GM19023 (cell line): ENCODE data around the gene ABTB2.

Source experiments
- ATAC-seq: cut with Tn5 transposase; IDR thresholded peaks from one replicate; pipeline ENCODE4 v1.9.1; 2021; ENCODE audit warnings: mild to moderate bottlenecking, moderate library complexity; ENCODE audit not compliant: unreplicated experiment

ABTB2 gene

DNA sequence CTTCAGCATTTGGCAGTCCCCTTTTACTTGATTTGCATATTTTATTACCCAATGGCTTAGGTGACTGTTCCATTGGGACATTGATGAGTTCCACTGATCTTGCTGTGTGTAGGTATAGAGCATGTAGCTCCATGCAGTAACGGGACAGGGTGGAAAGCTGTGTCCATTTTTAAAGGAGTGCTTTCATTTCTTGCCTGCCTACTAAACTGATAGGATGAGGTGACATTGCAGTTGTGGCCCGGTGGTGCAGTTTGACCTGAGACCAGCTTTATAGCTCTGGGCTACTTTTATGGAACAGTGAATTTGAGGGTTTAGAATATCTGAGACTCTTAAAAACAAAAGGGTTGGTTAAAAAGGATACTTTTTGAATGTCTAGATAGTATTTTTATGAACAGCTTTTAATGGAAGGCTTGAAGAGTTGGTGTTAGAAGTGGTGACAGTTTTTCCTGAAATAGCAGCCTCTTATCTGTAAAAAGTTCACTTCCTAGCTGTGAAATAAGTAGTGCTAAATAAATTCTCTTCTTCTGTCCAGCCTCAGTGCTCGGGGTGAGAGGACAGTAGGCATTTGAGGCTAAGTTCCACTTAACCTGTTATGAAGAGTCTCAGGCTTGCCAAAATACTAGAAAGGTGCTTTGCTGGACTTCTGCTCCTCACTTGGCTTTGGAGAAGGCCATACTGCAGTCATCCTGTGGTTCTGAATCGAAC is 225.4 kb downstream of the ABTB2 start:
- no peak for ATAC-seq

GRCh38 chr11:34128824-34129223 is 229.0 kb downstream of the ABTB2 start:
- no peak for ATAC-seq

GRCh38 chr11:34126959-34127848 is 230.6 kb downstream of the ABTB2 start:
- no peak for ATAC-seq

- ATAC-seq, result no peak
Measured at GRCh38 chr11:34124885-34125668, 232.7 kb downstream of the ABTB2 start.

GRCh38 chr11:34120651-34121050 is 237.2 kb downstream of the ABTB2 start:
- ATAC-seq, result no peak

DNA sequence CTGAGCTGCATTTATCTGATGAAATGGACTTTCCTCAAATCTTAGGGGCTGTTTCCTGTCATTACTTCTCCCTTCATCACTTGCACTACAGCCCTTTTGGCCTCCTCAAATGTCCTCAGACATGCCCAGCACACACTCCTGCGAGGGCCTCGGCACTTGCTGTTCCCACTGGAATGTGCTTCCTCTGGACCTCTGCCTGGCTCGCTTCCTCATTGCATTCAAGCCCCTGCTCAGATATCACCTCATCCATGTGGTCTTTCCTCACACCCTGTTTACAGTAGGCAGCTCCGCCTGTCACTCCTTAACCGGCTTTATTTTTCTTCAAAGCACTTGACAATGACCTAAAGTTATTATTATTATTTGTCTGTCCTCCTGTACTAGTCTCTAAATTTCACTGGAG is 243.3 kb downstream of the ABTB2 start:
- no peak for ATAC-seq

- ATAC-seq, result no peak
Measured at GRCh38 chr11:34114014-34114413, 243.8 kb downstream of the ABTB2 start.

GRCh38 chr11:34111722-34112270 is 246.0 kb downstream of the ABTB2 start:
- no peak for ATAC-seq

DNA sequence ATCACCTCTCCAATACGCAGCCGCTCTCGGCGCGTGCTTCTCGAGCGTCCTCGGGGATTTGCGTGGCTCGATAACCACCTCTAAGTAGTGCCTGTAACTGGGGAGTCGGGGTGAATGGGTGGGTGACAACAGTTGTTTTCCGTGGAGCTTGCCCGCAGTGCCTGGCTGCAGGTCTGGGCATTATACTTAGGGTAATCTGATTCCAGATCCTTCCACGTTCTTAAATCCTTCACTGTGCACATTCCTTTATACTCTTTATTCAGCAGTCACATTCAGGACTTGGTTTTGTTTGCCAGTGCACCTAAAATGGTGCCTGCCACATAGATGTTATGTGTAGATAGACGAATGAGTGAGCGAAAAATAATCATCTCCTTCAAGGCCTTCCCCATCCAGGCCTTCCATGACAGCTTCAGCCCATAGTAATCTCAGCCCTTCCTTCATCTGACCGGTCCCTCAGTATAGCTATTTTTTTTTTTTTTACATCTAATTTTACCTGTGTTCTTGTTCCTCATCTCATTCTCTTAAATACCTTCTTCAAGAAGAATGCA is 251.8 kb downstream of the ABTB2 start:
- no peak for ATAC-seq

DNA sequence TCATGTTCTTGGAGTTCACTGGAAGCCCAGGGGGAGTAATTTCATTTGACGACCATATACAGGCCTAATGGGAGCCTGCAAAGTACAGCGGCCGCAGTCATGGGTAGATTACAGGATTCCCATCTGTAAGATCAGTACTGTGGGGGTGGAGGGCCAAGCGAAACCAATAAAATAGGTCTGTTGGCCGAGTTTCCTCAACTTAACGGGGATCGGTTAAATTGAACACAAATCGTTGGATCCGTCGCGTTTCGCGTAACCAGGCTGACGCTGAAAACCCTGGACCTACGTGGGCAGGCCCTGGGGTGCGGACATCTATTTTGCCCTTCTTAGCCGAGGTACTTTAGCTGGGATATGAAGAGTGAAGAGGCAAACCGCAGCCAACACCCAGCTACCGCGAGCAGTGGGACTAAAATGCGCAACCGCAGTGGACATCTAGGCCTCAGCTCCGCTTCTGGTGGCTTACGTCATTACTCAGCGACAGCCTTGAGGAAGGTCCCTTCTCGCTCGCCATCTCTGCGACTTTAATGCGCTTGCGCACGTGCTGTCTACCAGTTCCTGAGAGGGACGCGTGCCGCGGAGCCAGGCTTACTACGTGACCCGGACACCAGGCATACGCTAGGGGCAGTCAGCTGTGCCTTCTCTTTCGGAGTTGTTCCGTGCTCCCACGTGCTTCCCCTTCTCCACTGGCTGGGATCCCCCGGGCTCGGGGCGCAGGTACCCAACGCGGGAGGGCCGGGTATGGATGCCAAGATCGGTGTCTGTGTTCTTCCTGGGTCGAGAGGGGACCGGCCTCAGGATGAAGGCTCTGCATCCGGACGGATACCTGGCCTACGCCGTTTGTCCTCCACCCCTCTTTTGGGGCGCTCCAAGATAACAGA is 252.5 kb downstream of the ABTB2 start, which contains the start of gene NAT10:
NAT10 (plus strand) TSS at position 551 of the 878 bp plus-strand sequence. CDS start 2,597 bp downstream, outside the sequence.
- ATAC-seq, result peak; percentile 94

GRCh38 chr11:34104680-34105078 is 253.1 kb downstream of the ABTB2 start:
- no peak for ATAC-seq
